Esophagus muscularis mucosa (tissue), 3 donors: ENCODE measurements around the gene F7.

Experiments used
- CTCF ChIP-seq, 3 experiments: fragments of 200-600 bp in 2 of 3; fragments of 450-650 bp in 1 of 3; sonication (generic) in 2 of 3; IDR thresholded peaks; one replicate each; pipeline ENCODE4 v1.5.1; 2017 to 2019; ENCODE audit warnings: antibody characterized with exemption in 3 of 3, mild to moderate bottlenecking in 2 of 3, moderate library complexity in 1 of 3
- POLR2A ChIP-seq: fragments of 450-650 bp; IDR thresholded peaks from one replicate; pipeline ENCODE4 v1.6.1; 2017; ENCODE audit warnings: antibody characterized with exemption, moderate library complexity, mild to moderate bottlenecking, low read depth

- TF ChIP-seq CTCF (IDR thresholded peaks at IDR 0.05) (no peak), POLR2A (no peak)
These were observed 46.4 kb downstream of the F7 start for GRCh38 chr13:113151745-113152690.
